ENCODE data around the gene SCP2.

GRCh38 chr1:52913014-52913413 is 14.1 kb upstream of the SCP2 start:
- TF ChIP-seq ELF4 (CRISPR knock-in tag; IDR thresholded peaks at IDR 0.05; ENCODE audit: low read depth) (no peak), ZNF263 (CRISPR knock-in tag; IDR thresholded peaks at IDR 0.05; ENCODE audit: low read depth) (no peak), MXD4 (CRISPR knock-in tag; IDR thresholded peaks at IDR 0.05; ENCODE audit: borderline replicate concordance) (no peak), SP1 (CRISPR knock-in tag; conservative IDR thresholded peaks at IDR 0.05) (no peak), FOXK1 (CRISPR knock-in tag; IDR thresholded peaks at IDR 0.05) (no peak)
- TF ChIP-seq, protein P1, sequence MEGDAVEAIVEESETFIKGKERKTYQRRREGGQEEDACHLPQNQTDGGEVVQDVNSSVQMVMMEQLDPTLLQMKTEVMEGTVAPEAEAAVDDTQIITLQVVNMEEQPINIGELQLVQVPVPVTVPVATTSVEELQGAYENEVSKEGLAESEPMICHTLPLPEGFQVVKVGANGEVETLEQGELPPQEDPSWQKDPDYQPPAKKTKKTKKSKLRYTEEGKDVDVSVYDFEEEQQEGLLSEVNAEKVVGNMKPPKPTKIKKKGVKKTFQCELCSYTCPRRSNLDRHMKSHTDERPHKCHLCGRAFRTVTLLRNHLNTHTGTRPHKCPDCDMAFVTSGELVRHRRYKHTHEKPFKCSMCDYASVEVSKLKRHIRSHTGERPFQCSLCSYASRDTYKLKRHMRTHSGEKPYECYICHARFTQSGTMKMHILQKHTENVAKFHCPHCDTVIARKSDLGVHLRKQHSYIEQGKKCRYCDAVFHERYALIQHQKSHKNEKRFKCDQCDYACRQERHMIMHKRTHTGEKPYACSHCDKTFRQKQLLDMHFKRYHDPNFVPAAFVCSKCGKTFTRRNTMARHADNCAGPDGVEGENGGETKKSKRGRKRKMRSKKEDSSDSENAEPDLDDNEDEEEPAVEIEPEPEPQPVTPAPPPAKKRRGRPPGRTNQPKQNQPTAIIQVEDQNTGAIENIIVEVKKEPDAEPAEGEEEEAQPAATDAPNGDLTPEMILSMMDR (IDR thresholded peaks at IDR 0.05) = no peak
- TF ChIP-seq, protein P2, sequence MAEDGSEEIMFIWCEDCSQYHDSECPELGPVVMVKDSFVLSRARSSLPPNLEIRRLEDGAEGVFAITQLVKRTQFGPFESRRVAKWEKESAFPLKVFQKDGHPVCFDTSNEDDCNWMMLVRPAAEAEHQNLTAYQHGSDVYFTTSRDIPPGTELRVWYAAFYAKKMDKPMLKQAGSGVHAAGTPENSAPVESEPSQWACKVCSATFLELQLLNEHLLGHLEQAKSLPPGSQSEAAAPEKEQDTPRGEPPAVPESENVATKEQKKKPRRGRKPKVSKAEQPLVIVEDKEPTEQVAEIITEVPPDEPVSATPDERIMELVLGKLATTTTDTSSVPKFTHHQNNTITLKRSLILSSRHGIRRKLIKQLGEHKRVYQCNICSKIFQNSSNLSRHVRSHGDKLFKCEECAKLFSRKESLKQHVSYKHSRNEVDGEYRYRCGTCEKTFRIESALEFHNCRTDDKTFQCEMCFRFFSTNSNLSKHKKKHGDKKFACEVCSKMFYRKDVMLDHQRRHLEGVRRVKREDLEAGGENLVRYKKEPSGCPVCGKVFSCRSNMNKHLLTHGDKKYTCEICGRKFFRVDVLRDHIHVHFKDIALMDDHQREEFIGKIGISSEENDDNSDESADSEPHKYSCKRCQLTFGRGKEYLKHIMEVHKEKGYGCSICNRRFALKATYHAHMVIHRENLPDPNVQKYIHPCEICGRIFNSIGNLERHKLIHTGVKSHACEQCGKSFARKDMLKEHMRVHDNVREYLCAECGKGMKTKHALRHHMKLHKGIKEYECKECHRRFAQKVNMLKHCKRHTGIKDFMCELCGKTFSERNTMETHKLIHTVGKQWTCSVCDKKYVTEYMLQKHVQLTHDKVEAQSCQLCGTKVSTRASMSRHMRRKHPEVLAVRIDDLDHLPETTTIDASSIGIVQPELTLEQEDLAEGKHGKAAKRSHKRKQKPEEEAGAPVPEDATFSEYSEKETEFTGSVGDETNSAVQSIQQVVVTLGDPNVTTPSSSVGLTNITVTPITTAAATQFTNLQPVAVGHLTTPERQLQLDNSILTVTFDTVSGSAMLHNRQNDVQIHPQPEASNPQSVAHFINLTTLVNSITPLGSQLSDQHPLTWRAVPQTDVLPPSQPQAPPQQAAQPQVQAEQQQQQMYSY (CRISPR knock-in tag; IDR thresholded peaks at IDR 0.05) = no peak
